Measurements from ENCODE around the gene POLR2M.

GRCh38 chr15:57743424-57743823, 36.9 kb downstream of the POLR2M start:
- TF ChIP-seq CTCF (IDR thresholded peaks at IDR 0.05; ENCODE audit: low read depth, low read length, poor library complexity, severe bottlenecking) (no peak), EZH2phosphoT487 (IDR thresholded peaks at IDR 0.05; ENCODE audit: borderline replicate concordance, low read length) (no peak)

All from DOHH2 (cell line).